ENCODE measurements around the gene NT5M.

The NT5M gene

GRCh38 chr17:17342242-17342945 is 39.2 kb downstream of the NT5M start:
- in situ Hi-C loops (cut with MboI; ENCODE audit: low sequenced_read_pairs): no loop called here

DNA sequence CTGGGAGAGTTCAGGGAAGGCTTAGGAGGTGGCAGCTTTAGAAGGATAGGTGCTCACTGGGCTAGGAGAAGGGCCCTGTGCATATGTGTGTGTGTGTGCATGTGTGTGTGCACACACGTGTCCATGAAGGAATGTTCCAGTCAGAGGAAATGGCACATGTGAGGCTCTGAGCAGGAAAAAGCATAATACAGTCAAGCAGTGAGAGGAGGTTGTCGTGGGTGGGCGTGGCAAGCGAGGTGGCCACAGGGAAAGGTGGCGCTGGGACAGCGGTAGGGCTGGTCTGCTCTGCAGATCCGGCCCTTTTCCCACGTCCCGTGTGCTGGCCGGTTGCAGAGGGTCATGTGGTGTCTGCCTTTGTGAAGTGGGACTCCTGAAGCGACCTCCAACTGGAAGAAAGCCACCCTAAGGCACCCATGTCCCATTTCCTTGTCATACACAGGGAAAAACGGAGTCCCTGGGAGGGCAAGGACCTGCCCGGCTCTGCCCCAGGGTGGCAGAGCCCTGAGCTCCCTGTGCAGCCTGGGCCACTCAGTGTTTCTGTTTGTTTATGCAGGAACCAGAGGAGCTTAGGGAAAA is 40.1 kb downstream of the NT5M start:
- in situ Hi-C loops (cut with MboI; ENCODE audit: low sequenced_read_pairs): no loop called here

- in situ Hi-C loops (cut with MboI; ENCODE audit: low sequenced_read_pairs): no loop called here
These were observed 40.8 kb downstream of the NT5M start for GRCh38 chr17:17343896-17344506.

DNA sequence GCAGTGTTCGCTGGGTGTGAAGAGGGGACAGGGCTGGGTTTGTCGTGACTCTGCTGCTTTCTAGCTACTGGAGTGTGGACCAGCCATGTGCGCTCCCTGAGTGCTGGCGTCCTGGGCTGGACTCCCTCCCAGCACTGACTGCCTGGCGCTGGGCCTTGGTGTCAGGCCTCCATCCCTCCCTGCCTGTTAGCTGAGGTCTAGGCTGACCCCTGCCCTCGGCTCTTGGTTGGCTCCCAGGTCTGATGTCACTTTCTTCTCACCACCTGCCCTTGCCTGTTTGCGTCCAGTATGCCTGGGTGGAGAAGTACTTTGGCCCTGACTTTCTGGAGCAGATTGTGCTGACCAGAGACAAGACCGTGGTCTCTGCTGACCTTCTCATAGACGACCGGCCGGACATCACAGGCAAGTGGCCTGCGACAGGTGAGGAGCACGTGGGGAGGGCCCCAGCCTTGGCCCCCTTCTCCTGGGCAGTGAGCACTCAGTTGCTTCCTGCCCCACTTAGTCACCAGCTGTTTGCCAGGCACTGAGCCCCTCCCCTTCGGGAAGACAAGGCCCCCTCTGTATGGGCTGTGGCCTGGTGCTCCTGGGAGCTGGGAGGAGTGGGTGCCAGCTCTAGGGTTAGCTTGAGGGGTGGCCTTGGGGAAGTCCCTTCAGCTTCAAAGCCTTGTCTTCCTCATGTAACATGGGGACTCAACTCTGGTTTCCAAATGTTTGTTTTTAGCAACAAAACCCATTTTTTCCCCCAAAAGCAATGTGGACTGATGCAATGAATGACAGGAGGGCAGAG is 41.5 kb downstream of the NT5M start:
- in situ Hi-C loops (cut with MboI; ENCODE audit: low sequenced_read_pairs): no loop called here

DNA sequence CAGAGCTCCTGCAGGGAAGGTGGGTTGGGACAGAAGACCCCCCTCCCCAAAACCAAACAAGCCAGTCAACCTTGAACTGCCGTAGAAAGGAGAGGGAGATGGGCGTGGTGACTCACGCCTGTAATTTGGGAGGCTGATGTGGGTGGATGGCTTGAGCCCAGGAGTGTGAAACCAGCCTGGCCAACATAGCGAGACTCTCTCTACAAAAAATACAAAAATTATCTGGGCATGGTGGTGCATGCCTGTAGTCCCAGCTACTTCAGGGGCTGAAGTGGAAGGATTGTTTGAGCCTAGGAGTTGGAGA is 42.1 kb downstream of the NT5M start:
- in situ Hi-C loops (cut with MboI; ENCODE audit: low sequenced_read_pairs): no loop called here

DNA sequence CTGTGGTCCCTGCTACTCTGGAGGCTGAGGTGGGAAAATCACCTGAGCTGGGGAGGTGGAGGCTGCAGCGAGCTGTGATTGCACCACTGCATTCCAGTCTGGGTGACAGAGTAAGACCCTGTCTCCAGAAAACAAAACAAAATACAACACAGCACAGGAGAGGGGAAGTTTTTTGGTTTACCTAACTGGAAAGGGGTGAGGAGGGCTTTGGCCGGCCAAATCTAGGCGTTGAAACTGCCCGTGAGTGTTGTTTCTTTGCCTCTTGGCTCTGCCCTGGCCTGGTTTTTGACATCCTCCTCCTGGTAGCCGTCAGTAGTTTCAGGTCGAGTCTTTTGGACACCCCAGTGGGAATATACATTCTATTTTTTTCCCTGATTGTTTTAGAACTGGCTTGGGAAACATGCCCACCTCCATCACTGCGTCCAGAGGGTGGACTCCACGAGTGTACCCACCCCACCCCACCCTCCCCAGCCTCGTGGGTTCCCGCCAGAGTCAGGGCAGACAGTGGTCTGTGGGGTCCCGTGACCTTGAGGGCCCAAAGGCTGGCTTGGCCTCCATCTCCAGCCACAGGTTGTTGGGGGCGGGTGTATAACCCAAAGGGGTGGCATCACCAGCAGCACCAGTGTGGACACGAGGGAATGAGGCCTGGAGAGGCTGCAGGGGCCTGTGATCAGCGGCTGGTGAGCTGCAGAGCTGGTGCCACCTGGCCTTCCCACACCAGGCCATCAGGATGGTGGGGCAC is 42.7 kb downstream of the NT5M start:
- in situ Hi-C loops (cut with MboI; ENCODE audit: low sequenced_read_pairs): no loop called here

DNA sequence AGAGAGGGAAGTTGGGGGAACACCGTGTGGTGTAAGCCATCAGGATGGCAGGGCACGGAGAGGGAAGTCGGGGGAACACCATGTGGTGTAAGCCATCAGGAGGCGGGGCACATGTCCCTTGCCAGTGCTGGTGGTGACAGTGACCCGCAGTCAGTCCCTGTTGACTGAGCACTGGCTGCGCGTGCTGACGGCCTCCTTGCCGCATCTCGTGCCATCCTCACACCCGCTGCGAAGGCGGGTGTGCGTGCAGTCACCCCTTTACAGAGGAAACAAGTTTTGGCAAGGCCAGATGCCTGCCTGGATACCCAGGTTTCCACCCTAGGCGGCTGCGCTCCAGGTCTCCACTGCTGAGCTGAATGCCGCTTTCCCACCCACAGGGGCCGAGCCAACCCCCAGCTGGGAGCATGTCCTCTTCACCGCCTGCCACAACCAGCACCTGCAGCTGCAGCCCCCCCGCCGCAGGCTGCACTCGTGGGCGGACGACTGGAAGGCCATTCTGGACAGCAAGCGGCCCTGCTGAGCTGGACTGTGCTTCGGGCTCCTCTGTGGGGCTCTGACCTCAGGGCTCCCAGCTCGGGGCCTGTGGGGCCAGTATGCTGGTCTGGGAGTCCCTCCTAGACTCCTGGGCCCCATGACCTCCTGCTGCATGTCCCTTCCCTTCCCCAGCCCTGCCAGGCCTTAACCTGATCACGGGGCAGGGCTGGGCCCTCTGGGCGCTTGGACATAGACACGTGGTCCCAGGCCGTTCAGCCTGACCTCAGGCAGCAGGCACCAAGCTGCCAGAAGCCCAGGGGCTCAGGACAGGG is 43.5 kb downstream of the NT5M start:
- in situ Hi-C loops (cut with MboI; ENCODE audit: low sequenced_read_pairs): no loop called here

- in situ Hi-C loops (cut with MboI; ENCODE audit: low sequenced_read_pairs): no loop called here
These were observed 44.2 kb downstream of the NT5M start for GRCh38 chr17:17347234-17347955.

DNA sequence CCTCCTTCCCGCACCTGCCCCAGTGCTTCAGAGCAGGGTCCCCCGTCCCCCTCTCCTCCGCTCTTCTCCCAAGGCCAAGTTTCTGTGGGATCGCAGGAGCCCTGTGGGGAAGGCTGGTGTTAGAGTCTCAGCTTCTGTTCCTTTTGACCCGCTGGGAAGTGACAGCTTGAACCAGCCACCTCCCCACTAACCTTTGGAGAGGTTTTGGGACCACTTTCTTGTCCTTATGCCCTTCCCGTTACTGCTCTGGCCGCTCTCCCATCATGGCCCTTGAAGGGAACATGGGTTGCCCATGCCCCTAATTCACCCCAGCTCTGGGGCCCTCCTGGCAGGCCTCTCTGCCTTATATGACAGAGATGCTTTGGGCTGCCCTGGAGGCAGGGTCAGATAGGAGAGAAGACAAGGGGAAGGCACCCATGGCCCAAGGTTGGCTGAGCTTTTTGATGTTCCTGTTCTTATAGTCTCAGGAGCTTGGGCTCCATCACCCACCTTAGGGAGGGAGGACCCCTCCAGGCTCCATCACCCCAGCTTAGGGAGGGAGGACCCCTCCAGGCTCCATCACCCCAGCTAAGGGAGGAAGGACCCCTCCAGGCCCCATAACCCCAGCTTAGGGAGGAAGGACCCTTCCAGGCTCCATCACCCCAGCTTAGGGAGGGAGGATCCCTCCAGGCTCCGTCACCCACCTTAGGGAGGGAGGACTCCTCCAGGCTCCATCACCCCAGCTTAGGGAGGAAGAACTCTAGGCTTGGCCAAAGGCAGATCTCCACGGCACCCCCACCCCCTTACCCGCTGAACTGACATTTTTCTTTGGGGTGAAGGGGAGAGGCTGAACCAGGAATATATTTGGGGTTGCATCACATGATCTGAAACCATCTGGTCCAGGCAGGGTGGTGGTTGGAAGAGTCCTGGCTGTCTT is 45.0 kb downstream of the NT5M start:
- in situ Hi-C loops (cut with MboI; ENCODE audit: low sequenced_read_pairs): no loop called here

DNA sequence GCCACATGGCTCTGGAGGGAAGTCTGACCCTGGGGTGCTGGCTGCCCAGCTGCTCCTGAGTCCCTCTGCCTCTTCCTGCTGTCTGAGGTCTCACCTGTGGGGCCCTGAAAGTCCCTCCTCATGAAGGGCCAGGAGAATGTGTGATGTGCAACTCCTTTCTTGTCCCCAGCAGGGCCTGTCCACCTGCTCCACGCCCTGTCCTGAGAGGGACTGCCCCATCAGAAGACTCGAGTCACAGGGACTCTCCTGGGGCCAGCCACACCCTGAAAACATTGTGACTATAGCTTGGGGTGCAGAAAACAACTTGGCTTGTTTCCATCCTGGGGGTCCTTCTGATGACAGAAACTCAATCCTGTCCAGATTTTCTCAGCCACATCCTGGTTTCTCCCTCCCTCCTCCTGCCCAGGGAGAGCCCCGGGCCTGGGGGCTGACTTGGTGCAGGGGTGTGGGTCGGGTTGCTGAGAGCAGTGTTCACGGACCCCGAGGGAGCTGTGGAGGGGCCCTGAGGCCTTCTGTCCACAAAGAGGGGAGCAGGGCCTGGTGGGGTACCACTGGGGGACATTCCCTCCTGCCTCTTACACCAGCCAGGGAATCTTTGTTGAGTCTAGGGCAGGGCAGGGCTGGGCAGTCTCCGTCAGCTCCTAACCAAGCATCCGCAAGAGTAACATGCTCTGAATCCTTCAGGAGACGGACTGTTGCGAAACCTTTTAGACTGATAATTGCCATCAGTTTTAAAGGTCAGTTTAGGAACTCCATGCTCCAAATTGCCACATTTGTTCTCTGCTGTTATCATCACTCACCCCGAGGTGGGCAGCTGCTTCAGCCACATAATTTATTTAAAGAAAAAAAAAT is 45.9 kb downstream of the NT5M start:
- in situ Hi-C loops (cut with MboI; ENCODE audit: low sequenced_read_pairs): no loop called here

DNA sequence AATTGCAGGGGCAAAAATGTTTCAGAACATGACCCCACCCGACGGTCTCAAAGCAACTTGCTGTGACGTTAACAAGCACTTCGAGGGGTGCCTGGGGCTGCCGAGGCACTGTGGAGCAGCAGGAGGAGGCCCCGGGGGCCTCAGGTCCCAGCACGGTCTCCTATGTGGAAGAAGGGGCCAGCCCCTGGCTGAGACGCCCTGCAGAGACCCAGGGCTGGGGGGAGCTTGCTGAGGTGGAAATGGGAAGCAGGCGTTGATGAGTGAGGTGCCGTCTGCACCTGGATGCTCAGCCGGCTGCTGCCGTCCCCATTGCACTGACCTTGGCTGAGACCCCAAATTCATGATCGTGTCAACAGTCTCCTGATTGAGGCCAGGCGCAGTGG is 46.5 kb downstream of the NT5M start:
- in situ Hi-C loops (cut with MboI; ENCODE audit: low sequenced_read_pairs): loop anchor here (25.0 kb wide), 2 partner anchors 288 to 688 kb away; partner anchors contain the start of genes ATPAF2 and GID4

GRCh38 chr17:17350491-17351355 is 47.5 kb downstream of the NT5M start:
- in situ Hi-C loops (cut with MboI; ENCODE audit: low sequenced_read_pairs): loop anchor here (25.0 kb wide), 2 partner anchors 287 to 687 kb away; partner anchors contain the start of genes ATPAF2 and GID4

GRCh38 chr17:17351356-17351891 is 48.3 kb downstream of the NT5M start:
- in situ Hi-C loops (cut with MboI; ENCODE audit: low sequenced_read_pairs): loop anchor here (25.0 kb wide), 2 partner anchors 286 to 686 kb away; partner anchors contain the start of genes ATPAF2 and GID4

- in situ Hi-C loops (cut with MboI; ENCODE audit: low sequenced_read_pairs): loop anchor here (25.0 kb wide), 2 partner anchors 285 to 685 kb away; partner anchors contain the start of genes ATPAF2 and GID4
These were observed 49.0 kb downstream of the NT5M start for GRCh38 chr17:17351901-17352781.
